ENCODE data around the gene CCDC61.

CCDC61 gene

GRCh38 chr19:45973553-45974338 is 21.5 kb upstream of the CCDC61 start, which contains the start of gene NOVA2:
Gene NOVA2 (minus strand): TSS chr19:45973865. CDS start chr19:45973351, 514 bp downstream.
- peak; percentile 59 for DNase-seq

- DNase-seq = no peak
Measured at GRCh38 chr19:45975306-45976070, 19.8 kb upstream of the CCDC61 start.

- DNase-seq = no peak
Measured at GRCh38 chr19:45976178-45976577, 19.1 kb upstream of the CCDC61 start.

GRCh38 chr19:45978156-45978555 is 17.1 kb upstream of the CCDC61 start:
- no peak for DNase-seq

GRCh38 chr19:45981350-45981749 is 13.9 kb upstream of the CCDC61 start:
- no peak for DNase-seq

- no peak for DNase-seq
Measured at GRCh38 chr19:45985321-45985720, 9.9 kb upstream of the CCDC61 start.

- DNase-seq = no peak
Measured at GRCh38 chr19:45990113-45990728, 5.0 kb upstream of the CCDC61 start.

GRCh38 chr19:45994456-45994997 is 740 bp upstream of the CCDC61 start:
- no peak for DNase-seq

- DNase-seq = no peak
Measured at GRCh38 chr19:45995715-45996385, 583 bp downstream of the CCDC61 start.

- DNase-seq = no peak
Measured at GRCh38 chr19:45996933-45997332, 1.7 kb downstream of the CCDC61 start.

GRCh38 chr19:45998834-45999233 is 3.6 kb downstream of the CCDC61 start:
- DNase-seq = no peak

- DNase-seq = no peak
Measured at GRCh38 chr19:45999653-46000121, 4.4 kb downstream of the CCDC61 start.

GRCh38 chr19:46000491-46001246 is 5.4 kb downstream of the CCDC61 start:
- peak; percentile 60 for DNase-seq

GRCh38 chr19:46002678-46003275 is 7.5 kb downstream of the CCDC61 start:
- DNase-seq = no peak

GRCh38 chr19:46006411-46006810 is 11.1 kb downstream of the CCDC61 start:
- DNase-seq = no peak

- DNase-seq = peak; percentile 66
Measured at GRCh38 chr19:46009530-46010510, 14.6 kb downstream of the CCDC61 start.

GRCh38 chr19:46014534-46014933 is 19.3 kb downstream of the CCDC61 start:
- DNase-seq = no peak

- peak; percentile 48 for DNase-seq
Measured at GRCh38 chr19:46014941-46015686, 19.8 kb downstream of the CCDC61 start.

GRCh38 chr19:46015687-46016425 is 20.6 kb downstream of the CCDC61 start:
- no peak for DNase-seq

Data from activated CD4-positive, alpha-beta T cell treated with anti-CD3 and anti-CD28 coated beads, Interleukin-2, amount 50 U/mL, for 16 hours (primary cell).